HepG2 (cell line): ENCODE results near the gene NOTCH4. TPM values are rescaled to one million over a fixed set of nuclear protein-coding genes. Genes with fewer than 3 reads are reported as not detected.

Experiments used
- EP300 ChIP-seq, 3 experiments: sonication (generic) in 1 of 3; formaldehyde crosslinking in 1 of 3; IDR thresholded peaks; 2 replicates each; pipeline versions ENCODE4 v1.5.1 to v1.6.1; 2011 to 2020; ENCODE audit warnings: low read depth in 2 of 3, low read length in 2 of 3, borderline replicate concordance in 1 of 3, improper control_type of control experiment in 1 of 3, mild to moderate bottlenecking in 1 of 3, missing genetic modification reagents in 1 of 3, moderate library complexity in 1 of 3
- FOXJ3 ChIP-seq: sonication (generic); formaldehyde crosslinking; IDR thresholded peaks from 2 replicates; pipeline ENCODE4 v1.4.0; 2020; ENCODE audit warnings: missing genetic modification reagents, mild to moderate bottlenecking, borderline replicate concordance
- KLF15 ChIP-seq: sonication (generic); formaldehyde crosslinking; IDR thresholded peaks from 2 replicates; pipeline ENCODE4 v1.8.1; 2023; ENCODE audit warnings: borderline replicate concordance, mild to moderate bottlenecking, inconsistent platforms, missing genetic modification reagents, mixed read lengths
- ZNF577 ChIP-seq: sonication (generic); formaldehyde crosslinking; IDR thresholded peaks from 2 replicates; pipeline ENCODE4 v1.4.0; 2020; ENCODE audit warnings: mild to moderate bottlenecking, low read depth, missing genetic modification reagents, borderline replicate concordance
- ZNF747 ChIP-seq: sonication (generic); formaldehyde crosslinking; IDR thresholded peaks from 2 replicates; pipeline ENCODE4 v1.8.1; 2023; ENCODE audit warnings: missing genetic modification reagents, mild to moderate bottlenecking, borderline replicate concordance
- polyA plus RNA-seq, 8 experiments: library from polyadenylated mRNA; depleted of rRNA in 3 of 8; stranded (reverse) in 7 of 8; unstranded in 1 of 8; fragments of >200 nt; fragmentation: Illumina TruSeq in 4 of 8; extraction: Trizol in 4 of 8; gene quantifications; 2 replicates each; pipeline versions ENCODE4 v1.2.1 to v1.2.3, GENCODE V29; 2011 to 2016; ENCODE audit warnings: low read depth in 4 of 8, missing spikeins in 1 of 8, mixed read lengths in 1 of 8; ENCODE audit not compliant: insufficient read depth in 1 of 8
- total RNA-seq, 5 experiments: library from RNA; depleted of rRNA; stranded (reverse); fragments of >200 nt; fragmentation: Illumina TruSeq; extraction: Trizol; gene quantifications; 2 replicates each; pipeline ENCODE4 v1.2.3, GENCODE V29; 2016; ENCODE audit warnings: low read depth in 1 of 5
- TF ChIP-seq, protein P1 (sequence below): sonication (generic); formaldehyde crosslinking; IDR thresholded peaks from 2 replicates; pipeline ENCODE4 v1.8.0; 2022; ENCODE audit warnings: missing genetic modification reagents, mild to moderate bottlenecking, moderate library complexity, borderline replicate concordance
- TF ChIP-seq, protein P2 (sequence below): sonication (generic); formaldehyde crosslinking; IDR thresholded peaks from 2 replicates; pipeline ENCODE4 v1.4.0; 2020; ENCODE audit warnings: mild to moderate bottlenecking, missing genetic modification reagents, borderline replicate concordance
- TF ChIP-seq, protein P3 (sequence below): sonication (generic); formaldehyde crosslinking; IDR thresholded peaks from 2 replicates; pipeline ENCODE4 v1.5.0; 2020; ENCODE audit warnings: missing genetic modification reagents, mild to moderate bottlenecking, borderline replicate concordance
- TF ChIP-seq, protein P4 (sequence below): sonication (generic); formaldehyde crosslinking; IDR thresholded peaks from 2 replicates; pipeline ENCODE4 v1.5.0; 2020; ENCODE audit warnings: missing genetic modification reagents, mild to moderate bottlenecking, borderline replicate concordance
- TF ChIP-seq, protein P5 (sequence below): sonication (generic); formaldehyde crosslinking; IDR thresholded peaks from 2 replicates; pipeline ENCODE4 v1.5.0; 2020; ENCODE audit warnings: missing genetic modification reagents
- TF ChIP-seq, protein P6 (sequence below): fragments of 450-650 bp; IDR thresholded peaks from 2 replicates; pipeline ENCODE4 v1.6.1; 2016
- TF ChIP-seq, protein P7 (sequence below): sonication (generic); formaldehyde crosslinking; IDR thresholded peaks from 2 replicates; pipeline ENCODE4 v1.4.0; 2020; ENCODE audit warnings: low read depth, missing genetic modification reagents
- TF ChIP-seq, protein P8 (sequence below): sonication (generic); formaldehyde crosslinking; IDR thresholded peaks from 2 replicates; pipeline ENCODE4 v1.8.0; 2022; ENCODE audit warnings: missing genetic modification reagents, mild to moderate bottlenecking, inconsistent platforms, borderline replicate concordance

The NOTCH4 gene
- total and polyA plus RNA-seq, 2 of the 13 experiments (the other 11 are each of a cell fraction or from before 2014, with no cell fraction given) = 0.51 to 0.83 TPM

DNA sequence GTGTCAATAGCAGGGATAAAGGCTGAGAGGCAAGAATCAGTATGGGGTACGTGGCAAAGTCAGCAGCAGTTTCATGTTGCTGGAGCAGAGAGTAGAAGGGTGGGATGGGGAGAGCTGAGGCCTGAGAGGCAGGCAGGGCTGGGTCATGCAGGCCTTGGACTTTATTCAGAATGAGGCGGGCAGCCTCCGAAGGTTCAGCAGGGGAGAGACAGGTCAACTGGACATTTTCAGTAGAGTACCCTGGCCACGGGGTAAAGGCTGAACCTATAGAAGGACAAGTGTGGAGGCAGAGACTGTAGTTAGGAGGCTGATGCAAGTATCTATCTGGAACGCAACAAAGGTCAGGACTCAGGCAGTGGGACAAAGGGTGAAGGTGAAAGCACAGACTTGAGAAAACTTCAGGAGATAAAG, 13.7 kb downstream of the NOTCH4 start (continued):
- TF ChIP-seq KLF15 (CRISPR knock-in tag) (no peak), ZNF747 (no peak), FOXJ3 (no peak), ZNF577 (CRISPR knock-in tag) (no peak), EP300 (IDR thresholded peaks at IDR 0.05; ENCODE audit: low read depth in 2 of 2, low read length in 2 of 2) (no peak), EP300 (CRISPR knock-in tag; IDR thresholded peaks at IDR 0.05; ENCODE audit: borderline replicate concordance) (no peak)
- TF ChIP-seq, protein P1, sequence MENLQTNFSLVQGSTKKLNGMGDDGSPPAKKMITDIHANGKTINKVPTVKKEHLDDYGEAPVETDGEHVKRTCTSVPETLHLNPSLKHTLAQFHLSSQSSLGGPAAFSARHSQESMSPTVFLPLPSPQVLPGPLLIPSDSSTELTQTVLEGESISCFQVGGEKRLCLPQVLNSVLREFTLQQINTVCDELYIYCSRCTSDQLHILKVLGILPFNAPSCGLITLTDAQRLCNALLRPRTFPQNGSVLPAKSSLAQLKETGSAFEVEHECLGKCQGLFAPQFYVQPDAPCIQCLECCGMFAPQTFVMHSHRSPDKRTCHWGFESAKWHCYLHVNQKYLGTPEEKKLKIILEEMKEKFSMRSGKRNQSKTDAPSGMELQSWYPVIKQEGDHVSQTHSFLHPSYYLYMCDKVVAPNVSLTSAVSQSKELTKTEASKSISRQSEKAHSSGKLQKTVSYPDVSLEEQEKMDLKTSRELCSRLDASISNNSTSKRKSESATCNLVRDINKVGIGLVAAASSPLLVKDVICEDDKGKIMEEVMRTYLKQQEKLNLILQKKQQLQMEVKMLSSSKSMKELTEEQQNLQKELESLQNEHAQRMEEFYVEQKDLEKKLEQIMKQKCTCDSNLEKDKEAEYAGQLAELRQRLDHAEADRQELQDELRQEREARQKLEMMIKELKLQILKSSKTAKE (CRISPR knock-in tag) = no peak
- TF ChIP-seq, protein P2, sequence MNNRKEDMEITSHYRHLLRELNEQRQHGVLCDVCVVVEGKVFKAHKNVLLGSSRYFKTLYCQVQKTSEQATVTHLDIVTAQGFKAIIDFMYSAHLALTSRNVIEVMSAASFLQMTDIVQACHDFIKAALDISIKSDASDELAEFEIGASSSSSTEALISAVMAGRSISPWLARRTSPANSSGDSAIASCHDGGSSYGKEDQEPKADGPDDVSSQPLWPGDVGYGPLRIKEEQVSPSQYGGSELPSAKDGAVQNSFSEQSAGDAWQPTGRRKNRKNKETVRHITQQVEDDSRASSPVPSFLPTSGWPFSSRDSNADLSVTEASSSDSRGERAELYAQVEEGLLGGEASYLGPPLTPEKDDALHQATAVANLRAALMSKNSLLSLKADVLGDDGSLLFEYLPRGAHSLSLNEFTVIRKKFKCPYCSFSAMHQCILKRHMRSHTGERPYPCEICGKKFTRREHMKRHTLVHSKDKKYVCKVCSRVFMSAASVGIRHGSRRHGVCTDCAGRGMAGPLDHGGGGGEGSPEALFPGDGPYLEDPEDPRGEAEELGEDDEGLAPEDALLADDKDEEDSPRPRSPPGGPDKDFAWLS (CRISPR knock-in tag) = no peak
- TF ChIP-seq, protein P3, sequence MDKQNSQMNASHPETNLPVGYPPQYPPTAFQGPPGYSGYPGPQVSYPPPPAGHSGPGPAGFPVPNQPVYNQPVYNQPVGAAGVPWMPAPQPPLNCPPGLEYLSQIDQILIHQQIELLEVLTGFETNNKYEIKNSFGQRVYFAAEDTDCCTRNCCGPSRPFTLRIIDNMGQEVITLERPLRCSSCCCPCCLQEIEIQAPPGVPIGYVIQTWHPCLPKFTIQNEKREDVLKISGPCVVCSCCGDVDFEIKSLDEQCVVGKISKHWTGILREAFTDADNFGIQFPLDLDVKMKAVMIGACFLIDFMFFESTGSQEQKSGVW (CRISPR knock-in tag) = no peak
- TF ChIP-seq, protein P4, sequence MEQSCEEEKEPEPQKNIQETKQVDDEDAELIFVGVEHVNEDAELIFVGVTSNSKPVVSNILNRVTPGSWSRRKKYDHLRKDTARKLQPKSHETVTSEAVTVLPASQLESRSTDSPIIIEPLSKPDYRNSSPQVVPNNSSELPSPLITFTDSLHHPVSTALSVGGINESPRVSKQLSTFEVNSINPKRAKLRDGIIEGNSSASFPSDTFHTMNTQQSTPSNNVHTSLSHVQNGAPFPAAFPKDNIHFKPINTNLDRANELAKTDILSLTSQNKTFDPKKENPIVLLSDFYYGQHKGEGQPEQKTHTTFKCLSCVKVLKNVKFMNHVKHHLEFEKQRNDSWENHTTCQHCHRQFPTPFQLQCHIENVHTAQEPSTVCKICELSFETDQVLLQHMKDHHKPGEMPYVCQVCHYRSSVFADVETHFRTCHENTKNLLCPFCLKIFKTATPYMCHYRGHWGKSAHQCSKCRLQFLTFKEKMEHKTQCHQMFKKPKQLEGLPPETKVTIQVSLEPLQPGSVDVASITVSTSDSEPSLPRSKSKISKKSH (CRISPR knock-in tag) = no peak
- TF ChIP-seq, protein P5, sequence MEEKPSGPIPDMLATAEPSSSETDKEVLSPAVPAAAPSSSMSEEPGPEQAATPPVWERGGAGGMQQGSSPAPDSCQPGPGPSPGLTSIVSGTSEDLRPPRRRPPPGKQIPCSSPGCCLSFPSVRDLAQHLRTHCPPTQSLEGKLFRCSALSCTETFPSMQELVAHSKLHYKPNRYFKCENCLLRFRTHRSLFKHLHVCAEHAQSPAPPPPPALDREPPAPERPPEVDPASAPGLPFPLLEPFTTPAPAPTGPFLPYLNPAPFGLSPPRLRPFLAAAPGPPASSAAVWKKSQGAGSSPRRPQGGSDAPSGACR (CRISPR knock-in tag) = no peak
- TF ChIP-seq, protein P6, sequence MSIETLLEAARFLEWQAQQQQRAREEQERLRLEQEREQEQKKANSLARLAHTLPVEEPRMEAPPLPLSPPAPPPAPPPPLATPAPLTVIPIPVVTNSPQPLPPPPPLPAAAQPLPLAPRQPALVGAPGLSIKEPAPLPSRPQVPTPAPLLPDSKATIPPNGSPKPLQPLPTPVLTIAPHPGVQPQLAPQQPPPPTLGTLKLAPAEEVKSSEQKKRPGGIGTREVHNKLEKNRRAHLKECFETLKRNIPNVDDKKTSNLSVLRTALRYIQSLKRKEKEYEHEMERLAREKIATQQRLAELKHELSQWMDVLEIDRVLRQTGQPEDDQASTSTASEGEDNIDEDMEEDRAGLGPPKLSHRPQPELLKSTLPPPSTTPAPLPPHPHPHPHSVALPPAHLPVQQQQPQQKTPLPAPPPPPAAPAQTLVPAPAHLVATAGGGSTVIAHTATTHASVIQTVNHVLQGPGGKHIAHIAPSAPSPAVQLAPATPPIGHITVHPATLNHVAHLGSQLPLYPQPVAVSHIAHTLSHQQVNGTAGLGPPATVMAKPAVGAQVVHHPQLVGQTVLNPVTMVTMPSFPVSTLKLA = no peak
- TF ChIP-seq, protein P7, sequence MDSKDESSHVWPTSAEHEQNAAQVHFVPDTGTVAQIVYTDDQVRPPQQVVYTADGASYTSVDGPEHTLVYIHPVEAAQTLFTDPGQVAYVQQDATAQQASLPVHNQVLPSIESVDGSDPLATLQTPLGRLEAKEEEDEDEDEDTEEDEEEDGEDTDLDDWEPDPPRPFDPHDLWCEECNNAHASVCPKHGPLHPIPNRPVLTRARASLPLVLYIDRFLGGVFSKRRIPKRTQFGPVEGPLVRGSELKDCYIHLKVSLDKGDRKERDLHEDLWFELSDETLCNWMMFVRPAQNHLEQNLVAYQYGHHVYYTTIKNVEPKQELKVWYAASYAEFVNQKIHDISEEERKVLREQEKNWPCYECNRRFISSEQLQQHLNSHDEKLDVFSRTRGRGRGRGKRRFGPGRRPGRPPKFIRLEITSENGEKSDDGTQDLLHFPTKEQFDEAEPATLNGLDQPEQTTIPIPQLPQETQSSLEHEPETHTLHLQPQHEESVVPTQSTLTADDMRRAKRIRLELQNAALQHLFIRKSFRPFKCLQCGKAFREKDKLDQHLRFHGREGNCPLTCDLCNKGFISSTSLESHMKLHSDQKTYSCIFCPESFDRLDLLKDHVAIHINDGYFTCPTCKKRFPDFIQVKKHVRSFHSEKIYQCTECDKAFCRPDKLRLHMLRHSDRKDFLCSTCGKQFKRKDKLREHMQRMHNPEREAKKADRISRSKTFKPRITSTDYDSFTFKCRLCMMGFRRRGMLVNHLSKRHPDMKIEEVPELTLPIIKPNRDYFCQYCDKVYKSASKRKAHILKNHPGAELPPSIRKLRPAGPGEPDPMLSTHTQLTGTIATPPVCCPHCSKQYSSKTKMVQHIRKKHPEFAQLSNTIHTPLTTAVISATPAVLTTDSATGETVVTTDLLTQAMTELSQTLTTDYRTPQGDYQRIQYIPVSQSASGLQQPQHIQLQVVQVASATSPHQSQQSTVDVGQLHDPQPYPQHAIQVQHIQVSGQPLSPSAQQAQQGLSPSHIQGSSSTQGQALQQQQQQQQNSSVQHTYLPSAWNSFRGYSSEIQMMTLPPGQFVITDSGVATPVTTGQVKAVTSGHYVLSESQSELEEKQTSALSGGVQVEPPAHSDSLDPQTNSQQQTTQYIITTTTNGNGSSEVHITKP (CRISPR knock-in tag) = no peak
- TF ChIP-seq, protein P8, sequence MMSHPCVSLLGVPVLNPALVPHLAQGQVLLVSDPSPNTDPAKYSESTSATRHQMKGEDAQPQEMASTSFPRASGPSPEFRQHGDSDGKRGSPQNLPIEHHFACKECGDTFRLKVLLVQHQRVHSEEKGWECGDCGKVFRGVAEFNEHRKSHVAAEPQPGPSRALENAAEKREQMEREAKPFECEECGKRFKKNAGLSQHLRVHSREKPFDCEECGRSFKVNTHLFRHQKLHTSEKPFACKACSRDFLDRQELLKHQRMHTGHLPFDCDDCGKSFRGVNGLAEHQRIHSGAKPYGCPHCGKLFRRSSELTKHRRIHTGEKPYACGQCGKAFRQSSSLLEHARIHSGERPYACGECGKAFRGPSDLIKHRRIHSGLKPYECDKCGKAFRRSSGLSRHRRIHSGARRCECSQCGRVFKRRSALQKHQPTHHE (CRISPR knock-in tag) = no peak
